Esophagus squamous epithelium (tissue), 5 donors: ENCODE data around the gene CPS1. TPM values are rescaled to one million over a fixed set of nuclear protein-coding genes. Genes with fewer than 3 reads are reported as not detected.

Experiments used
- DNase-seq: peaks from one replicate; lab custom pipeline; 2025; lab: John Stamatoyannopoulos, UW
- H3K27ac ChIP-seq, 4 donors: fragments of 200-600 bp; sonication (generic); one replicate each; pipeline ENCODE4 v1.5.1; 2016 to 2019; ENCODE audit warnings: mild to moderate bottlenecking in 1 of 4
- H3K27me3 ChIP-seq, 4 donors: fragments of 200-600 bp; sonication (generic); 1 replicate in 3 of 4; 2 replicates in 1 of 4; pipeline versions ENCODE4 v1.5.1 to v1.6.0; 2017 to 2021; ENCODE audit warnings: antibody characterized with exemption in 1 of 4
- H3K36me3 ChIP-seq, 3 donors: fragments of 200-600 bp; sonication (generic); one replicate each; pipeline ENCODE4 v1.5.1; 2016 to 2019
- H3K4me1 ChIP-seq, 3 donors: fragments of 200-600 bp; sonication (generic); one replicate each; pipeline ENCODE4 v1.5.1; 2017 to 2019
- H3K4me3 ChIP-seq, 4 donors: fragments of 200-600 bp; sonication (generic); 1 replicate in 3 of 4; 2 replicates in 1 of 4; pipeline ENCODE4 v1.5.1; 2016 to 2019; ENCODE audit warnings: mild to moderate bottlenecking in 2 of 4, moderate library complexity in 1 of 4
- H3K9me3 ChIP-seq, 3 donors: fragments of 200-600 bp; sonication (generic); one replicate each; pipeline ENCODE4 v1.5.1; 2016 to 2019
- CTCF ChIP-seq, 6 experiments: fragments of 450-650 bp in 4 of 6; fragments of 200-600 bp in 2 of 6; sonication (generic) in 2 of 6; IDR thresholded peaks; one replicate each; pipeline ENCODE4 v1.5.1; 2016 to 2019; ENCODE audit warnings: antibody characterized with exemption in 6 of 6, mild to moderate bottlenecking in 4 of 6, moderate library complexity in 4 of 6
- POLR2A ChIP-seq, 4 donors: fragments of 450-650 bp; IDR thresholded peaks; one replicate each; pipeline ENCODE4 v1.6.1; 2017; ENCODE audit warnings: antibody characterized with exemption in 4 of 4, mild to moderate bottlenecking in 4 of 4, moderate library complexity in 3 of 4
- WGBS, 2 donors: methylation state at CpG; one replicate each; pipeline ENCODE4 v1.1.5; 2018; 5-methylcytosine and 5-hydroxymethylcytosine counted together
- intact Hi-C: fragments of 100-400 bp; cut with DNase I; formaldehyde crosslinking; loops from one replicate; pipeline ENCODE4 v1.15.0; 2022
- total RNA-seq, 4 donors: library from RNA; depleted of rRNA; stranded (reverse); fragments of >200 nt; gene quantifications; one replicate each; pipeline ENCODE4 v1.1.0, GENCODE V29; 2016
- donor health status: DM: yes; HTN: yes; CAD: no.

CPS1 gene
- total RNA-seq, 4 donors from 2014 or later: 2.2 to 8.9 (median 4.3) TPM

GRCh38 chr2:210577263-210578071, 21.1 kb downstream of the CPS1 start:
- no peak for DNase-seq
- H3K4me3 ChIP-seq: no peak overlapping the region
- H3K4me1 ChIP-seq: no peaks in the 10 kb centered on the region
- no peaks in the 10 kb centered on the region for H3K9me3 ChIP-seq
- TF ChIP-seq POLR2A (IDR thresholded peaks at IDR 0.05) (no peak), CTCF (IDR thresholded peaks at IDR 0.05) (peak; percentile 8 to 50 (median 34))
- no peaks in the 10 kb centered on the region for H3K36me3 ChIP-seq
- intact Hi-C loops: no loop called here
- 26 to 36% methylated on average over 2 of the region's 2 CpGs for WGBS, 2 donors
- no peak overlapping the region for H3K27ac ChIP-seq
- H3K27me3 ChIP-seq: no peaks in the 10 kb centered on the region

- intact Hi-C loops: no loop called here
- no peak for DNase-seq
Measured at GRCh38 chr2:210584834-210585233, 28.4 kb downstream of the CPS1 start.

GRCh38 chr2:210586381-210586780, 30.0 kb downstream of the CPS1 start:
- Histone ChIP-seq H3K9me3 (no peaks in the 10 kb centered on the region), H3K36me3 (no peaks in the 10 kb centered on the region), H3K4me3 (no peak overlapping the region), H3K27ac (no peak overlapping the region), H3K4me1 (no peaks in the 10 kb centered on the region), H3K27me3 (no peaks in the 10 kb centered on the region)
- DNase-seq: no peak
- no peak for TF ChIP-seq CTCF (IDR thresholded peaks at IDR 0.05)
- no peak for TF ChIP-seq POLR2A (IDR thresholded peaks at IDR 0.05)
- intact Hi-C loops: no loop called here

More at GRCh38 chr2:210584834-210585233, 28.4 kb downstream of the CPS1 start:
- Histone ChIP-seq H3K4me3 (no peak overlapping the region), H3K36me3 (no peaks in the 10 kb centered on the region), H3K27me3 (no peaks in the 10 kb centered on the region), H3K4me1 (no peaks in the 10 kb centered on the region), H3K27ac (no peak overlapping the region), H3K9me3 (no peaks in the 10 kb centered on the region)
- 26 to 50% methylated on average over 2 of the region's 2 CpGs for WGBS, 2 donors
- no peak for TF ChIP-seq POLR2A (IDR thresholded peaks at IDR 0.05)
- no peak for TF ChIP-seq CTCF (IDR thresholded peaks at IDR 0.05)

- Histone ChIP-seq H3K4me1 (no peaks in the 10 kb centered on the region), H3K27ac (no peak overlapping the region), H3K4me3 (no peak overlapping the region), H3K27me3 (no peaks in the 10 kb centered on the region), H3K9me3 (no peaks in the 10 kb centered on the region), H3K36me3 (no peaks in the 10 kb centered on the region)
- TF ChIP-seq POLR2A (IDR thresholded peaks at IDR 0.05): no peak
- no peak for TF ChIP-seq CTCF (IDR thresholded peaks at IDR 0.05)
- intact Hi-C loops: no loop called here
- WGBS, 2 donors: 56 to 72% methylated on average over 2 of the region's 2 CpGs
- no peak for DNase-seq
Measured at GRCh38 chr2:210591663-210592062, 35.3 kb downstream of the CPS1 start.

- WGBS, 2 donors: 59 to 67% methylated on average over 4 of the region's 4 CpGs
- H3K27me3 ChIP-seq: no peaks in the 10 kb centered on the region
- no peaks in the 10 kb centered on the region for H3K9me3 ChIP-seq
- no peak for DNase-seq
- no peaks in the 10 kb centered on the region for H3K36me3 ChIP-seq
- intact Hi-C loops: no loop called here
- H3K4me3 ChIP-seq: no peak overlapping the region
- H3K4me1 ChIP-seq: no peaks in the 10 kb centered on the region
- H3K27ac ChIP-seq: no peak overlapping the region
- TF ChIP-seq POLR2A (IDR thresholded peaks at IDR 0.05): no peak
- no peak for TF ChIP-seq CTCF (IDR thresholded peaks at IDR 0.05)
Measured at GRCh38 chr2:210592726-210593125, 36.3 kb downstream of the CPS1 start.
